HL-60/S4 treated with retinoic acid at 250 ng/mL for 4 days and 3 days (cell line): Measurements from ENCODE around the gene IL2RA.
"Not testable (repeated sequence)": the region's sequence is repeated elsewhere in the genome, so short reads cannot be mapped to it uniquely, and the experiment has no call there.

Source experiments
- in situ Hi-C: fragments of 300-500 bp; cut with MboI; formaldehyde crosslinking; loops from 2 replicates; pipeline ENCODE4 v1.7.0; 2022; ENCODE audit warnings: low sequenced_read_pairs

IL2RA gene

GRCh38 chr10:5962358-5962940, 99.7 kb downstream of the IL2RA start:
- in situ Hi-C loops, result not testable (repeated sequence)

- in situ Hi-C loops, result no loop called here
Observed at GRCh38 chr10:5961405-5962100, 100.6 kb downstream of the IL2RA start.

GRCh38 chr10:5960973-5961275, 101.2 kb downstream of the IL2RA start:
- in situ Hi-C loops, result not testable (repeated sequence)
